Measurements from ENCODE around the gene NPR2. TPM values are rescaled to one million over a fixed set of nuclear protein-coding genes. Genes with fewer than 3 reads are reported as not detected.

NPR2 gene
- 10 to 100 TPM; 17.6 to 21.9 TPM for total RNA-seq
- 10 to 100 TPM; 40.9 to 58.6 (median 47.9) TPM for polyA plus RNA-seq (ENCODE audit: insufficient read length in 6 of 6)
- long read RNA-seq, donor 1, transcript NPR2-206 (3 exons, 601 nt), result major isoform, 11 of 12 reads
- long read RNA-seq, donor 1, partial matches to known transcripts, result 0 of 12 reads
- long read RNA-seq, donor 1, other reads (novel, unspliced or antisense), result 0 of 12 reads
- long read RNA-seq, donor 2, transcript NPR2-206 (3 exons, 601 nt), result major isoform, 11 of 12 reads
- long read RNA-seq, donor 2, partial matches to known transcripts, result 0 of 12 reads
- long read RNA-seq, donor 2, other reads (novel, unspliced or antisense), result 0 of 12 reads
- long read RNA-seq, donor 3, transcript NPR2-206 (3 exons, 601 nt), result major isoform, 6 of 10 reads
- long read RNA-seq, donor 3, partial matches to known transcripts, result 0 of 10 reads
- long read RNA-seq, donor 3, other reads (novel, unspliced or antisense), result 0 of 10 reads
- long read RNA-seq, donor 4, result 0 reads
- long read RNA-seq, donor 5, transcript NPR2-206 (3 exons, 601 nt), result major isoform, 12 of 17 reads
- long read RNA-seq, donor 5, partial matches to known transcripts, result 5 of 17 reads
- long read RNA-seq, donor 5, other reads (novel, unspliced or antisense), result 0 of 17 reads
- long read RNA-seq, donor 6, transcript NPR2-206 (3 exons, 601 nt), result major isoform, 10 of 10 reads
- long read RNA-seq, donor 6, partial matches to known transcripts, result 0 of 10 reads
- long read RNA-seq, donor 6, other reads (novel, unspliced or antisense), result 0 of 10 reads
- long read RNA-seq, donor 7, partial matches to known transcripts, result 0 of 3 reads
- long read RNA-seq, donor 7, other reads (novel, unspliced or antisense), result 0 of 3 reads
- long read RNA-seq, donor 8, transcript NPR2-206 (3 exons, 601 nt), result major isoform, 7 of 9 reads
- long read RNA-seq, donor 8, partial matches to known transcripts, result 0 of 9 reads
- long read RNA-seq, donor 8, other reads (novel, unspliced or antisense), result 0 of 9 reads
- long read RNA-seq, donor 9, result 0 reads
- long read RNA-seq, donor 10, result 0 reads
- long read RNA-seq, donor 11, transcript NPR2-206 (3 exons, 601 nt), result major isoform, 10 of 11 reads
- long read RNA-seq, donor 11, partial matches to known transcripts, result 0 of 11 reads
- long read RNA-seq, donor 11, other reads (novel, unspliced or antisense), result 0 of 11 reads
- long read RNA-seq, donor 12, transcript NPR2-206 (3 exons, 601 nt), result major isoform, 12 of 12 reads
- long read RNA-seq, donor 12, partial matches to known transcripts, result 0 of 12 reads
- long read RNA-seq, donor 12, other reads (novel, unspliced or antisense), result 0 of 12 reads

DNA sequence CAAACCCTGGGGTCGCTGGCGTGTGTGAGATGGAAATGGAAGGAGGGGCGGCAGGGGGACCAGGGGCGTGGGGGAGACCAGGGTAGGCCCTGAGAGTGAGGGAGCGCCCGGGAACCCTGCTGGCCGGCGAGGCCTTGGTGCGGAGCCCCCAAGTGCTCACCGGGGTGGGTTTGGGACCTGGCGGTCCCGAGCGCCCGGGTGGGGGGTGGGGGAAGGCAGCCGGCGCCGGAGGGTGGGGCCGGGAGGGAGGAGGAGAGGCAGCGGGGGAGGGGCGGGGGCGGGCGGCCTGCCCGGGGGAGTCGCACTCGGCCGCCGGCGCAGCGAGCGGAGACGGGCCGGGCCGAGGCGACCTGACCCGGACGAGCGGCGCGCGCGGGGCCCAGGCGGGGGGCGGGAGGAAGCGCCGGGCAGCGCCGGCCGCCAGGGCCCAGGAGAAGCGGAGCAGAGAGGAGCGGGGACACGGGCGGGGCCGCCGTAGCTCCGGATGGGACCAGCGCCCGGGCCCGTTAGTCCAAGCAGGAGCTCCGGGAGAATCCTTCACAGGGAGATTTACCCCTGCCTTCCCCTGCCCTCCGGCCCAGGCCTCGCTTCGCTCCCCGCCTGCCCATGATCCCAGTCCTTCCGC, at the start of gene NPR2:
Gene NPR2 (plus strand): TSS at position 295 of the 625 bp plus-strand sequence. CDS start 818 bp downstream, outside the sequence.
- H3K9me3 ChIP-seq, result no peaks in the 10 kb centered on the region
- peak within 1 kb of the TSS; percentile 44 to 68 for H3K27ac ChIP-seq
- no peaks in the 10 kb centered on the region for H3K36me3 ChIP-seq
- H3K27me3 ChIP-seq, result peaks cover 0 to 14% of the 10 kb centered on the region in 2 donors
- intact Hi-C loops (cut with DNase I), result loop anchor here in 1 of 2 donors (2.0 kb wide), 1 partner anchor 91 kb away; no protein-coding TSS in a partner anchor
- peak within 1 kb of the TSS; percentile 34 for H3K4me3 ChIP-seq
- no peak for TF ChIP-seq CTCF (IDR thresholded peaks at IDR 0.05)
- H3K4me1 ChIP-seq, result peaks cover 9 to 22% of the 10 kb centered on the region in 2 donors
- DNase-seq (peak in 2 of 4 donors; percentile 45 to 52), ATAC-seq (peak; percentile 48)

- Histone ChIP-seq H3K4me1 (peaks cover 16 to 38% of the 10 kb centered on the region in 2 donors), H3K4me3 (no peak overlapping the region), H3K9me3 (no peaks in the 10 kb centered on the region), H3K27me3 (no peaks in the 10 kb centered on the region), H3K27ac (no peak overlapping the region), H3K36me3 (peaks cover 6 to 82% of the 10 kb centered on the region in 2 donors)
- no peak for ATAC-seq
- intact Hi-C loops (cut with DNase I), result no loop called here
- TF ChIP-seq CTCF (IDR thresholded peaks at IDR 0.05), result no peak
- DNase-seq, result no peak
Measured at GRCh38 chr9:35741740-35742139, 49.7 kb upstream of the NPR2 start.

GRCh38 chr9:35743452-35743851, 47.9 kb upstream of the NPR2 start:
- peaks cover 6 to 65% of the 10 kb centered on the region in 2 donors for H3K36me3 ChIP-seq
- no peak for TF ChIP-seq CTCF (IDR thresholded peaks at IDR 0.05)
- H3K27me3 ChIP-seq, result no peaks in the 10 kb centered on the region
- peaks cover 21 to 53% of the 10 kb centered on the region in 2 donors for H3K4me1 ChIP-seq
- no peaks in the 10 kb centered on the region for H3K9me3 ChIP-seq
- no peak overlapping the region for H3K27ac ChIP-seq
- H3K4me3 ChIP-seq, result no peak overlapping the region
- intact Hi-C loops (cut with DNase I), result no loop called here
- no peak for DNase-seq
- no peak for ATAC-seq

GRCh38 chr9:35743880-35744518, 47.4 kb upstream of the NPR2 start:
- Histone ChIP-seq H3K9me3 (no peaks in the 10 kb centered on the region), H3K36me3 (peaks cover 6 to 59% of the 10 kb centered on the region in 2 donors), H3K4me3 (no peak overlapping the region), H3K27ac (no peak overlapping the region), H3K4me1 (peaks cover 21 to 53% of the 10 kb centered on the region in 2 donors), H3K27me3 (no peaks in the 10 kb centered on the region)
- DNase-seq (no peak), ATAC-seq (no peak)
- intact Hi-C loops (cut with DNase I), result no loop called here
- no peak for TF ChIP-seq CTCF (IDR thresholded peaks at IDR 0.05)
